ENCODE measurements around the gene SLC27A5.
"Not testable (repeated sequence)": the region's sequence is repeated elsewhere in the genome, so short reads cannot be mapped to it uniquely, and the experiment has no call there.

Gene SLC27A5

DNA sequence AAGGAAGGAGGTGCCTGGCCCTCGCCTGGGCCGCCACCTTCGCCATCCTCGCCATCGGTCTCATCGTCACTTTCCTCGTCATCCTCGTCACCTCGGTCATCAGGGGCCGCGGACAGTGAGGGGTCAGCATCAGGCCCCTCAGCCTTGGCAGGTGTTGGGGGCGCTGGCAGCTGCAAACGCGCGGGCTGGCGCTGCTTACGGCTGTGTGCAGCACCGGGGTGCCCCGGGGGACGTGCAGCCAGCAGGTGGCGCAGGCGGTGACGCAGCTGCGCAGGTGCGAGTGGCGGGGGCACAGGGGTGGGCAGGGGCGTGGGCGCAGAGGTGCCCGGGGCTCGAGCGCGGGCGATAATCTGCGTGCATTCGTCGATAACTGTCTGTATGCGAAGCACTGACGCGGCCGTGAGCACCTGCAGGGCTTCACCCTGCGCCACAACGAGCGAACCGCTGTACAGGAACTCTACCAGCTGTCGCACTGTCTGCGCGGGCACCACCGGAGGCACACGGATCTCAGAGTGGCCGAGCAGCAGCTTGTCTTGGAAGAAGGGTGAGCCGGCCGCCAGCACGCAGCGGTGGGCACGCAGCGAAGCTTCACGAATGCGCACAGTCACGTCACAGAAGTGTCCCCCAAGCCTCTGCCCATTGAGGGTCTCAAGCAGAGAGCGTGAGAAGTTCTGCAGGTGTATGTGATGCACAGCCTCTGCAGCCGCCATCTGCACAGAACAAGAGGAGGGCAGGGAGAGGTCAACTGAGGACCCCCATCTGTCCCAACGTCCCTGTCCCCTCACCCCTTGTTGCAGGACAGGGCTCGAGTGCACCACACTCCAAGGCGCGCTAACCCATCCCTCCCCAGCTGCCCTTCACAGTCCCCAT, 5.4 kb upstream of the SLC27A5 start:
- FAIRE-seq (no peak), DNase-seq (ENCODE audit: insufficient read length, low spot score) (no peak)

DNA sequence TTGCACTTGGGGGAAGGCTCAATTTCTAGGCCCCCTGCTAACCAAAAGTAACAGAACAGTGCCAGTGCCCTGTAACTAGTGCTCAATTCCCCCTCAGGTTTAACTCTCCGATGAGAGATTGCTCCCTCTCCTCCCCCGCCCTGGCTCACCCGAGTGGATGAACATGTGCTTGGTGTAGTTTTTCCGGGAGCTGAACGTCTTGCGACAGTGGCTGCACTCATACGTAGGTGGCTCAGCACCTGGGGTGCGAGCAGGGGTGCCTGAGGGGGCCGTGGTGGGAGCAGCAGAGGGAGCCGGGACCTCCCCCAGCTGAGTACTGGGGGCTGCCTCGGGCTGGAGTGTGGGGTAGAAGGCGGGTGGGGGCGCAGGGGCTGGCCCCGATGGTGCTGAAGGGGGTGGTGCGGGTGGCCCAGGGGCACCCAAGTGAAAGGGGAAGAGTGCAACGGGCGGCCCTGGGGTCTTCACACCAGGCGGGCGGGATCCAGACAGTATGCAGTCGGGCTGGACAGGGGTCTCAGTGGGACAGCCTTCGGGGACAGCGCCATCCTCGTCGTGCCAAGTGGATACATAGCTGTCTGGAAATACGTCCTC, 4.5 kb upstream of the SLC27A5 start:
- FAIRE-seq, result no peak
- TF ChIP-seq TAF1 (IDR thresholded peaks at IDR 0.05; ENCODE audit: low read depth, low read length), result no peak
- TF ChIP-seq POU2F2 (IDR thresholded peaks at IDR 0.05; ENCODE audit: low read depth, low read length), result no peak
- TF ChIP-seq POLR2AphosphoS5 (IDR thresholded peaks at IDR 0.05; ENCODE audit: low read depth, low read length), result no peak
- TF ChIP-seq POLR2A (IDR thresholded peaks at IDR 0.05; ENCODE audit: low read depth, low read length), result no peak
- no peak for TF ChIP-seq SPI1 (IDR thresholded peaks at IDR 0.05; ENCODE audit: low read depth, low read length)
- DNase-seq (ENCODE audit: insufficient read length, low spot score), result no peak

More for the DNA sequence above, 5.4 kb upstream of the SLC27A5 start:
- TF ChIP-seq POLR2AphosphoS5 (IDR thresholded peaks at IDR 0.05; ENCODE audit: low read depth, low read length) (0 out of 2 replicates have a peak, but pooled peaks have one; percentile 37), PAX5 (IDR thresholded peaks at IDR 0.05; ENCODE audit: insufficient read depth, low read length, severe bottlenecking) (no peak), TAF1 (IDR thresholded peaks at IDR 0.05; ENCODE audit: low read depth, low read length) (no peak)

DNA sequence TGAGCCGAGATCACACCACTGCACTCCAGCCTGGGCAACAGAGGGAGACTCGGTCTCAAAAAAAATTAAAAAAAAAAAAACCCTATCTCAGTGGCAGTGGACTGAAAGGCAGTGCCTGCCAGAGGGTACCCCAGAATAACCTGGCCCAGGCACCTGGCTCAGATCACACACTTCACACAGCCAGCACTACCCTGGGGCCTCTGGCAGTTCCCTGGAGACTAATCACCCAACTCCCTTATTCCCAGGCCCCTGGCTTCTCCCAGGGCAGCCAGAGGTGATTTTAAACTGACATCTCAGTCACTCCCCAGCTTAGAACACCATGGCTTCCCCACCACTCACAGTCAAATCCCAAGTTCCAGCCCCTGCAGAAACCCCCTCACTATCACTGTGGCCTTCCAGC, 3.5 kb upstream of the SLC27A5 start:
- FAIRE-seq, result no peak
- DNase-seq (ENCODE audit: insufficient read length, low spot score), result no peak
- no peak for TF ChIP-seq POLR2AphosphoS5 (IDR thresholded peaks at IDR 0.05; ENCODE audit: low read depth, low read length)
- no peak for TF ChIP-seq PAX5 (IDR thresholded peaks at IDR 0.05; ENCODE audit: insufficient read depth, low read length, severe bottlenecking)
- TF ChIP-seq TAF1 (IDR thresholded peaks at IDR 0.05; ENCODE audit: low read depth, low read length), result no peak
- TF ChIP-seq POLR2A (IDR thresholded peaks at IDR 0.05; ENCODE audit: low read depth, low read length), result no peak

DNA sequence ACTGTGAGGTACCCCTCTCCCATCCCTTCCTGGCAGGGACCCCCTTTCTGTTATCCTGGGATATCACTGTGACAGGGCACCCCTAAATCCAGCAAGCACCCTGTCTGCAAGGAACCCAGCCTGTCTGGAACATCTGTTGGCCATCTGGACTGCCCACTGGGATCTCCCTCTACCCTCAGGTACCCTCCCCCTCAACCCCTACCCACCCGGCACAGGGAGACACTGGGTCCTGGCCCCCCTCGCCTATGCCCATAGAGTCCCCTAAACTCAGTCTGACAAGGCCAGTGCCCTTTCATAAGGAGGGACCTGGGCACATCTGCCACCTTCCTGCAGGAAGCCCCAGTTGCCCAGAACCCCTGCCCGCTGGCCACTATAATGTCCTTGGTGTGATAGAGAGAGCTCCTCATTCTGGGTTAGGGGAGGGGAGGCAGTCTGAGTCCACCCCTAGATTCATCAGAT, 2.8 kb upstream of the SLC27A5 start:
- no peak for FAIRE-seq
- TF ChIP-seq PAX5 (IDR thresholded peaks at IDR 0.05; ENCODE audit: insufficient read depth, low read length, severe bottlenecking) (no peak), POLR2A (IDR thresholded peaks at IDR 0.05; ENCODE audit: low read depth, low read length) (no peak), POLR2AphosphoS5 (IDR thresholded peaks at IDR 0.05; ENCODE audit: low read depth, low read length) (no peak)
- DNase-seq (ENCODE audit: insufficient read length, low spot score), result no peak

DNA sequence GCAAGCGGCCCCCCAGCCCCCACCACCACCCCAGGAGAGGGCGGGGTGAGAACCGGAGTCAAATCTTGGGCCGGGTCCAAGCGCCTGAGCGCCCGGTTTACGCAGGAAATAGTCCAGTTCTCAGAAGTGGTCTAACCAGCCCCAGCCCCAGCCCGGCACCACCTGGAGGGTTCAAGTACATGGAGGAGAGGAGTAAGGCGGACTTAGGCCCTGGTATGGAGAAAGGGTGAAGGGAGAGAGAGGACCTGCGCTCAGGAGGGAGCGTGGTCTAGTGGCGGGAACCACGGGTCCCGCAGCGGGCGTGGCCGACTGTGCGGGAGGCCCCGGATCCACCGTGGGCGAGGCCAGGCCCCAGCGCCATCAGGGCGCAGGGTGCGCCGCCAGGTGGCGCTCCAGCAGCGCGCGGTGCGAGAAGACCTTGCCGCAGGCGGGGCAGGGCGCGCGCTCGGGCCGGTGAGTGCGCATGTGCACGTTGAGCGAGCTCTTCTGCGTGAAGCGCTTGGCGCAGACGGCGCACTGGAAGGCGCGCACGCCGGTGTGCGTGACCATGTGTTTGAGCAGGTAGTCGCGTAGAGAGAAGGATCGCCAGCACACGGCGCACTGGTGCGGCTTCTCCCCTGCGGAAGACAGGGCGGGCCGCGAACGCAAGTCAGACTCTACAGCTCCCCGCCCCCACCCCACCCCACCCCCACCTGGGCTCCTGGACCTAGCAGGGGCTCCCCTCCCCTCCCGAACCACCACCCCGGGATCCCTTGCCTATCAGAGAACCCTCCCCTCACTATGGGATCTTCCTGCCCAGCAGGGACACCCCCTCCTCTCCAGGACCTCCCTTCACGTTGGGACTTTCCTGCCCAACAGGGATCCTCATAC, 2.1 kb upstream of the SLC27A5 start:
- peak; percentile 99 for DNase-seq (ENCODE audit: insufficient read length, low spot score)
- FAIRE-seq, result peak; percentile 100
- TF ChIP-seq PAX5 (IDR thresholded peaks at IDR 0.05; ENCODE audit: insufficient read depth, low read length, severe bottlenecking) (peak; percentile 72), SPI1 (IDR thresholded peaks at IDR 0.05; ENCODE audit: low read depth, low read length) (no peak), TAF1 (IDR thresholded peaks at IDR 0.05; ENCODE audit: low read depth, low read length) (0 out of 2 replicates have a peak, but pooled peaks have one; percentile 64), POLR2AphosphoS5 (IDR thresholded peaks at IDR 0.05; ENCODE audit: low read depth, low read length) (peak; percentile 87), POU2F2 (IDR thresholded peaks at IDR 0.05; ENCODE audit: low read depth, low read length) (peak; percentile 62), POLR2A (IDR thresholded peaks at IDR 0.05; ENCODE audit: low read depth, low read length) (peak; percentile 90)

DNA sequence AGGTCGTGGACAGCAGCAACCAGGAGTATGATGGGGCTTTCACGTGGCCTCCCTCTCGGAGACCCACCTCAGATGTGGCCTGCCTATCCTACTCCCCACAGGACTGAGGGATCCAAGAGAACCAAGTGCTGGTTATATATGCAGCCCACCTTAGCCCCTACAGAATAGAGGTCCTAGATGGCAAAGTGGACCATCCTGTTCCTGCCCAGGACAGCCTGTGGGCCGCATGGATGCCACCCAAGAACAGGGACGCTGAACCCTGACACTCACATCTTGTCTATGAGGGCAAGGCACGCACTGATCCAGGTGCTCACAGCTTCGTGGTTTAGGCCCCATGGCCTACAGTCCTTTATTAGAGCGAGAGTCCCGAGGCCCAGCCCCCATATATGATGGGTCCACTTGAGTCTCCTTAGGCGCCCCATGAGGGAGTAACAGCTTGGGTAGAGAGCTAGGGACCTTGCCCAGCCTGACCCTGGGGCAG, 1.5 kb upstream of the SLC27A5 start:
- TF ChIP-seq PAX5 (IDR thresholded peaks at IDR 0.05; ENCODE audit: insufficient read depth, low read length, severe bottlenecking) (no peak), POLR2AphosphoS5 (IDR thresholded peaks at IDR 0.05; ENCODE audit: low read depth, low read length) (no peak), POLR2A (IDR thresholded peaks at IDR 0.05; ENCODE audit: low read depth, low read length) (no peak)
- FAIRE-seq (peak; percentile 16), DNase-seq (ENCODE audit: insufficient read length, low spot score) (no peak)

DNA sequence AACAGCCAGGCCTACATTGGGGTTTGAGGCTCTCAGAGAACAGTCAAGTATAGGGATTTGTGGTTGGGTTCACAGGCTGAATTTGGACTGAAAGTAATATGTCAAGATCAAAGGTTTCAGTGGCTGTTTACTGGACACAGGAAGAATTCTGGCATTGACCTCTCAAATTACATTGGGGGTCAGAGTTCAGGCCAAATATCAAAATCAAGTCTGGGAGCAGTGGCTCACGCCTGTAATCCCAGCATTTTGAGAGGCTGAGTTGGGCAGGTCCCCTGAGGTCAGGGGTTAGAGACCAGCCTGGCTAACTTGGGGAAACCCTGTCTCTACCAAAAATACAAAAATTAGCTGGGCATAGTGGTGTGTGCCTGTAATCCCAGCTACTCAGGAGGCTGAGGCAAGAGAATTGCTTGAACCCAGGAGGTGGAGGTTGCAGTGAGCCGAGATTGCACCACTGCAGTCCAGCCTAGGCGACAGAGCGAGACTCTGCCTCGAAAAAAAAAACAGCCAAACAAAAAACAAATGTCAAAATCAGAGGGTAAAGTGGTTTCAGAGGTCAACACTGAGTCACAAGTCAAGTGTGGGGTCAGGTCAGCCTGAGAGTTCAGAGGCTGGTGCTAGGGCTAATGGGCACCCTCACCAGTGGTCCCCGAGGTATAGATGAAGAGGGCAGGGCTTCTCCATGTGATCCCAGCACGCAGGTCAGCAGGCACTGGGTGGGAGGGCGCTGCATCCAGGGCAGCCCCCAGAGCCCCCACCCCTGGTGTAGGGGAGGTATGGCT, 1.5 kb downstream of the SLC27A5 start:
- DNase-seq (ENCODE audit: insufficient read length, low spot score) (no peak), FAIRE-seq (no peak)
- no peak for TF ChIP-seq SPI1 (IDR thresholded peaks at IDR 0.05; ENCODE audit: low read depth, low read length)
- no peak for TF ChIP-seq PAX5 (IDR thresholded peaks at IDR 0.05; ENCODE audit: insufficient read depth, low read length, severe bottlenecking)
- TF ChIP-seq POU2F2 (IDR thresholded peaks at IDR 0.05; ENCODE audit: low read depth, low read length), result no peak
- no peak for TF ChIP-seq TAF1 (IDR thresholded peaks at IDR 0.05; ENCODE audit: low read depth, low read length)
- TF ChIP-seq POLR2AphosphoS5 (IDR thresholded peaks at IDR 0.05; ENCODE audit: low read depth, low read length), result no peak
- no peak for TF ChIP-seq POLR2A (IDR thresholded peaks at IDR 0.05; ENCODE audit: low read depth, low read length)

DNA sequence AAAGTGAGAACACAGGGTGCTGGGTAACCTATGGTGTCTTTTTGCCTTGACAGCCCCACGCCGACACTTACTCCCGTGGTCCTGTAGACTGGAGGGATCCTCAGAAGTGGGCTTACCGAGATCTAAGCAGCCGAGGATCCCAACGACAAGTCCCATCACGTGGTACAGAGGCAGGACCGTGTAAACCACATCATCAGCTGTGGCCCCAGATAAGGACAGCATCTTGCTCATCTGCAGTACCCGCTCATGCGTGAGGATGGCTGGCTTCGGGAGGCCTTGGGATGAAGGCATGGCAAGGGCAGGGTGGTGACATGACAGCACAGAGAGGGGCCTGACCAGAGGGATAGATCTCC, 2.1 kb downstream of the SLC27A5 start:
- TF ChIP-seq POLR2AphosphoS5 (IDR thresholded peaks at IDR 0.05; ENCODE audit: low read depth, low read length), result no peak
- no peak for TF ChIP-seq POU2F2 (IDR thresholded peaks at IDR 0.05; ENCODE audit: low read depth, low read length)
- no peak for TF ChIP-seq PAX5 (IDR thresholded peaks at IDR 0.05; ENCODE audit: insufficient read depth, low read length, severe bottlenecking)
- no peak for TF ChIP-seq TAF1 (IDR thresholded peaks at IDR 0.05; ENCODE audit: low read depth, low read length)
- TF ChIP-seq POLR2A (IDR thresholded peaks at IDR 0.05; ENCODE audit: low read depth, low read length), result no peak
- no peak for TF ChIP-seq SPI1 (IDR thresholded peaks at IDR 0.05; ENCODE audit: low read depth, low read length)
- DNase-seq (ENCODE audit: insufficient read length, low spot score), result no peak
- FAIRE-seq, result no peak

DNA sequence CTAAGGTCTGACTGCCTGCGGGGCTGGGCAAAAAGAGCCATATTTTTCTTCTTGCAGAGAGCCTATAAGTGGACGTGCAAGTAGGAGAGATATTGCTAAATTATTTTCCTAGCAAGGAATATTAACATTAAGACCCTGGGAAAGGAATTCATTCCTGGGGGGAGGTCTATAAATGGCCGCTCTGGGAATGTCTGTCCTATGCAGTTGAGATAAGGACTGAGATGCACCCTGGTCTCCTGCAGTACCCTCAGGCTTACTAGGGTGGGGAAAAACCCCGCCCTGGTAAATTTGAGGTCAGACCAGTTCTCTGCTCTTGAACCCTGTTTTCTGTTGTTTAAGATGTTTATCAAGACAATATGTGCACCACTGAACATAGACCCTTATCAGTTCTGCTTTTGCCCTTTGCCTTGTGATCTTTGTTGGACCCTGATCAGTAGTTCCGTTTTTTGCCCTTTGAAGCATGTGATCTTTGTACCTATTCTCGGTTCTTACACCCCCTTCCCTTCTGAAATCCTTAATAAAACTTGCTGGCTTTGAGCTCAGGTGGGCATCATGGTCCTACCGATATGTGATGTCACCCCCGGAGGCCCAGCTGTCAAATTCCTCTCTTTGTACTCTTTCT, 4.1 kb downstream of the SLC27A5 start:
- not testable (repeated sequence) for FAIRE-seq; DNase-seq (ENCODE audit: insufficient read length, low spot score)

Measured in GM12891 (cell line).